ENCODE results near the gene LDLRAD3. TPM values are rescaled to one million over a fixed set of nuclear protein-coding genes. Genes with fewer than 3 reads are reported as not detected.
A peak's percentile ranks its signal among the peaks of the same experiment; 100 is the strongest.

LDLRAD3 gene
- total RNA-seq, 1 donor from 2014 or later, result 18.2 TPM

DNA sequence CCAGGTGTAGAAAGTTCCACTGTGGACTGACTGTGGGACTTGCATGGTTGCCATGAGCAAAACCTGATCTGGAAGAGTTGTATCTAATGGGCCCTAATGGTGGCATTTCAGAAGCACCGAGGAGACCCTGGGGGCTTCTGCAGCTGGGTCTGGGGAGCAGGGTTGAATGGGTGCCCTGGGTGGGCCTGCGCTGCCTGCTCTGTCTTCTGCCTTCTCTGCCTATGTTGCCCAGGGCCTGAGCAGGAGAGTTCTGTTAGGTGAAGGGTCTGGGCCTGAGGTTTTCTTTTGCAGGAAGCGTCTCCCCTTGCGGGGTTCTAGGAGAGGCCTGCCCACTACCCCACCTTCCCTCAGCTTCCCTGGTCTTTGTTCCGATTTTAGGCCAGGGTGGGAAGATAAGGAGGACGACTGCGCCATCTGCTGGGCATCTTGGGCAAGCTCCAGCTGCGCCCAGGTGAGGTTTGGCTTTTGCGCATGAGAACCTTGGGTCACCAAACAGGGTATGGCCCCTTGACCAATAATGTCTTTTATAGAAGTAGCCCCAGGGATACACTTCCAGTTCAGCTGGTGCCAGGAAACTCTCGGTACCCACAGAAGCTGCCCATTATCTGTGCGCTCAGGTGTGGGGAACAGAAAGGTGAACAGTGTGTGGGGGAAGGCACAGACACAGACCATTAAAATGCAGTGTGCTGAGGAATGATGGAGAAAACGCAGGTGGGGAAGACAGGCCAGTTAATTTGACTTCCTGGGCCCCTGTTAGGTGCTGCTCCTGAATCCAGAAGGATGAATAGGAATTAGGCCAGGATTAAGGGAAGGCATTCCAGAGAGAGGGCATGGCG, 322.1 kb downstream of the LDLRAD3 start:
- Mint-ChIP-seq H3K9me3 (ENCODE audit: unreplicated experiment) (no peaks in the 10 kb centered on the region), H3K4me3 (ENCODE audit: unreplicated experiment) (no peak overlapping the region), H3K4me1 (ENCODE audit: unreplicated experiment) (peaks cover 1% of the 10 kb centered on the region), H3K27ac (ENCODE audit: unreplicated experiment) (no peak overlapping the region), H3K36me3 (ENCODE audit: unreplicated experiment) (peaks cover 8% of the 10 kb centered on the region), H3K27me3 (ENCODE audit: unreplicated experiment) (peaks cover 13% of the 10 kb centered on the region)
- TF ChIP-seq, protein P1, sequence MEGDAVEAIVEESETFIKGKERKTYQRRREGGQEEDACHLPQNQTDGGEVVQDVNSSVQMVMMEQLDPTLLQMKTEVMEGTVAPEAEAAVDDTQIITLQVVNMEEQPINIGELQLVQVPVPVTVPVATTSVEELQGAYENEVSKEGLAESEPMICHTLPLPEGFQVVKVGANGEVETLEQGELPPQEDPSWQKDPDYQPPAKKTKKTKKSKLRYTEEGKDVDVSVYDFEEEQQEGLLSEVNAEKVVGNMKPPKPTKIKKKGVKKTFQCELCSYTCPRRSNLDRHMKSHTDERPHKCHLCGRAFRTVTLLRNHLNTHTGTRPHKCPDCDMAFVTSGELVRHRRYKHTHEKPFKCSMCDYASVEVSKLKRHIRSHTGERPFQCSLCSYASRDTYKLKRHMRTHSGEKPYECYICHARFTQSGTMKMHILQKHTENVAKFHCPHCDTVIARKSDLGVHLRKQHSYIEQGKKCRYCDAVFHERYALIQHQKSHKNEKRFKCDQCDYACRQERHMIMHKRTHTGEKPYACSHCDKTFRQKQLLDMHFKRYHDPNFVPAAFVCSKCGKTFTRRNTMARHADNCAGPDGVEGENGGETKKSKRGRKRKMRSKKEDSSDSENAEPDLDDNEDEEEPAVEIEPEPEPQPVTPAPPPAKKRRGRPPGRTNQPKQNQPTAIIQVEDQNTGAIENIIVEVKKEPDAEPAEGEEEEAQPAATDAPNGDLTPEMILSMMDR (IDR thresholded peaks at IDR 0.05), result peak; percentile 90
- DNase-seq (ENCODE audit: extremely low spot score, unreplicated experiment), result peak; percentile 85

DNA sequence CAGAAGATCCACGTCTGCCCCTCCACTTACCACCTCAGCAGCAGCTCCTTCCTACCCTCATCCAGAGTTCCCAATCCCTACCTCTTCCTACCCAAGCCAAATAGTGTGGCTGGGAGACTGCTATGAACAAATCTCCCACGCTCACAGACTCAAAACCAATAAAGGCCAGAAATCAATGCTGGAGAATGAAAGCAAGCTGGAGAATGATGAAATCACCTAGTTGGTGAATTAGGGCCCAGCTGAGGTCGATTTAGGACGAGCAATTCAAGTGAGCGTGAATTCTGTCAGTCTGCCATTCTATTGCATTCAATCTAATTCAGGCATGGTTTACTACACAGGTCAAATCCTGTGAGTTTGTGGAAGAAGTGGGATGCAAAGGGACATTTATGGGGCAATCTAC, 322.9 kb downstream of the LDLRAD3 start:
- H3K9me3 Mint-ChIP-seq (ENCODE audit: unreplicated experiment), result no peaks in the 10 kb centered on the region
- TF ChIP-seq, protein P1 (IDR thresholded peaks at IDR 0.05), result no peak
- DNase-seq (ENCODE audit: extremely low spot score, unreplicated experiment), result no peak
- H3K27ac Mint-ChIP-seq (ENCODE audit: unreplicated experiment), result no peak overlapping the region
- peaks cover 1% of the 10 kb centered on the region for H3K4me1 Mint-ChIP-seq (ENCODE audit: unreplicated experiment)
- H3K4me3 Mint-ChIP-seq (ENCODE audit: unreplicated experiment), result no peak overlapping the region
- H3K36me3 Mint-ChIP-seq (ENCODE audit: unreplicated experiment), result peaks cover 14% of the 10 kb centered on the region
- peaks cover 13% of the 10 kb centered on the region for H3K27me3 Mint-ChIP-seq (ENCODE audit: unreplicated experiment)

DNA sequence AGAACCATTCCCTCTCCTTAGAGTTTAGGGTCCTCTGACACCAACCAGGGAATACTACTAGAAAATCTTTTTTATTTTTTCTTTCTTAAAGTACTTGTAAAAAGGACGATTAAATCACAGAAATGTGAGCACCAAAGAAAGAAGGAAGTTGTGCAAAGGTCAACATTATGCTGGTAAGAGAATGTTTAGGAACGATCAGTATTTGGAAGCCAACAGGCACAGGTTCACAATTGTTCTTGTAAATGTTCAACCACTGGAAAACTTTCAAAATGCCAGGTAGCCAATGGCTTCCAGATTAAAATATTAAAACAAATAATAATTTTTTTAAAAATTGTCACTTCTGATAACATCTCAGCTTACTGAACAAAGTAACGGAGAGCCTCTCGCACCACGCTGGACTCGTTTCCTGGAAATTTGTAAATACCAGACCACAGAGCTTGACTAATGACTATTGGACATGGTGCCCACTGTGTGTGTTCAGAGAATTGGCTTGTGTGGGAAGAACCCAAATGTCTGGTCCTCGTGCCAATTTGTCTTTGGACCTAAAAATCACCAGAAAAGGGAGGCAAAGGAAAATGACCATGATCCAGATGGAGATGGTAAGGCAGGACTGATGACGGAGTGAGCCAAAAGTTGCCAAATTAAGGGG, 324.6 kb downstream of the LDLRAD3 start:
- H3K36me3 Mint-ChIP-seq (ENCODE audit: unreplicated experiment), result peaks cover 28% of the 10 kb centered on the region
- H3K27me3 Mint-ChIP-seq (ENCODE audit: unreplicated experiment), result peaks cover 8% of the 10 kb centered on the region
- DNase-seq (ENCODE audit: extremely low spot score, unreplicated experiment), result peak; percentile 11
- H3K27ac Mint-ChIP-seq (ENCODE audit: unreplicated experiment), result no peak overlapping the region
- H3K4me3 Mint-ChIP-seq (ENCODE audit: unreplicated experiment), result no peak overlapping the region
- H3K9me3 Mint-ChIP-seq (ENCODE audit: unreplicated experiment), result peaks cover 6% of the 10 kb centered on the region
- H3K4me1 Mint-ChIP-seq (ENCODE audit: unreplicated experiment), result peaks cover 1% of the 10 kb centered on the region
- TF ChIP-seq, protein P1 (IDR thresholded peaks at IDR 0.05), result no peak

GRCh38 chr11:36270701-36271100, 326.8 kb downstream of the LDLRAD3 start:
- H3K36me3 Mint-ChIP-seq (ENCODE audit: unreplicated experiment), result peaks cover 35% of the 10 kb centered on the region
- H3K27me3 Mint-ChIP-seq (ENCODE audit: unreplicated experiment), result no peaks in the 10 kb centered on the region
- H3K9me3 Mint-ChIP-seq (ENCODE audit: unreplicated experiment), result peaks cover 6% of the 10 kb centered on the region
- H3K4me1 Mint-ChIP-seq (ENCODE audit: unreplicated experiment), result peaks cover 1% of the 10 kb centered on the region
- no peak overlapping the region for H3K4me3 Mint-ChIP-seq (ENCODE audit: unreplicated experiment)
- peak; percentile 48 for DNase-seq (ENCODE audit: extremely low spot score, unreplicated experiment)
- H3K27ac Mint-ChIP-seq (ENCODE audit: unreplicated experiment), result no peak overlapping the region
- TF ChIP-seq, protein P1 (IDR thresholded peaks at IDR 0.05), result no peak

DNA sequence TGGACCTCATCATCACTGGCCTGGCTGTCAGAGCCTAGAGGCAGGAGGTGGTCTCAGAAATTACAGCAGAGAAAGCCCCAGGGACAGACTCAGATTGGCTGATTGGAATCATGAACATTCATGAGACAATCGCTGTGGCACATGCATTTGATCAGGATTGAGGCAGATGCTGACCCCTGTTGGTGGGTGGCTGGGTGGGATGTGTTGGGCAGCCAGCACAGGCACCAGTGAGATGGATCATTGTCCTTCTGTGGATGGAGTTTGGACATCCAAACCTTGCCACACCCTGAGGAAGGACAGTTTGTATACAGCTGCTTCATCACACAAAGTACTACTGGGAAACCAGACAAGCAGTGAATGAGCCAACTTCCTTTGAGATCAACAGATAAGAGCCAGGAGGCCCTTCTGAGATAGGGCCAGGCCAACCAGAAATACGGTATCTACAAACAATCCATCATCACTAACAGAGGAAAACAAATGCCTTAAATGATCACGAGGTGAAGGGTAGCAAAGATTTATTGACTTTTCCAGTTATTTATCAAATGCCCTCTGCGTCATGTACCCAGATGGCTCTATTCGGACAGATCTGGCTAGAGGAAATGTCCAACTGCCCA, 328.0 kb downstream of the LDLRAD3 start:
- peaks cover 39% of the 10 kb centered on the region for H3K36me3 Mint-ChIP-seq (ENCODE audit: unreplicated experiment)
- peaks cover 6% of the 10 kb centered on the region for H3K9me3 Mint-ChIP-seq (ENCODE audit: unreplicated experiment)
- no peaks in the 10 kb centered on the region for H3K4me1 Mint-ChIP-seq (ENCODE audit: unreplicated experiment)
- DNase-seq (ENCODE audit: extremely low spot score, unreplicated experiment), result peak; percentile 46
- no peak overlapping the region for H3K27ac Mint-ChIP-seq (ENCODE audit: unreplicated experiment)
- no peaks in the 10 kb centered on the region for H3K27me3 Mint-ChIP-seq (ENCODE audit: unreplicated experiment)
- TF ChIP-seq, protein P1 (IDR thresholded peaks at IDR 0.05), result no peak
- H3K4me3 Mint-ChIP-seq (ENCODE audit: unreplicated experiment), result no peak overlapping the region
